ENCODE data around the gene TMEM219.

Gene TMEM219

GRCh38 chr16:30018731-30019158, 56.9 kb downstream of the TMEM219 start:
- no peaks in the 10 kb centered on the region for H3K27me3 ChIP-seq (ENCODE audit: insufficient read depth, low read length, poor library complexity, severe bottlenecking)
- no peaks in the 10 kb centered on the region for H3K36me3 ChIP-seq (ENCODE audit: insufficient read depth, low read length)
- peaks cover 4% of the 10 kb centered on the region for H3K4me1 ChIP-seq (ENCODE audit: insufficient read depth, low read length, poor library complexity, severe bottlenecking)
- no peaks in the 10 kb centered on the region for H3K9me3 ChIP-seq (ENCODE audit: insufficient read depth, low read depth, low read length)
- no peak overlapping the region for H3K9ac ChIP-seq (ENCODE audit: low read depth, low read length, poor library complexity, severe bottlenecking)
- no peaks in the 10 kb centered on the region for H4K20me1 ChIP-seq (ENCODE audit: insufficient read depth, low read length, poor library complexity, severe bottlenecking)
- no peaks in the 10 kb centered on the region for H3F3A ChIP-seq (ENCODE audit: low read depth)
- no peak overlapping the region for H2AFZ ChIP-seq (ENCODE audit: low read length)
- no peaks in the 10 kb centered on the region for H3K9me2 ChIP-seq (replicated peaks; ENCODE audit: low read depth, low read length)
- H3K4me3 ChIP-seq (ENCODE audit: low read length, poor library complexity, severe bottlenecking): no peak overlapping the region
- H3K79me2 ChIP-seq (ENCODE audit: insufficient read depth, low read length): no peaks in the 10 kb centered on the region
- TF ChIP-seq, protein P1, sequence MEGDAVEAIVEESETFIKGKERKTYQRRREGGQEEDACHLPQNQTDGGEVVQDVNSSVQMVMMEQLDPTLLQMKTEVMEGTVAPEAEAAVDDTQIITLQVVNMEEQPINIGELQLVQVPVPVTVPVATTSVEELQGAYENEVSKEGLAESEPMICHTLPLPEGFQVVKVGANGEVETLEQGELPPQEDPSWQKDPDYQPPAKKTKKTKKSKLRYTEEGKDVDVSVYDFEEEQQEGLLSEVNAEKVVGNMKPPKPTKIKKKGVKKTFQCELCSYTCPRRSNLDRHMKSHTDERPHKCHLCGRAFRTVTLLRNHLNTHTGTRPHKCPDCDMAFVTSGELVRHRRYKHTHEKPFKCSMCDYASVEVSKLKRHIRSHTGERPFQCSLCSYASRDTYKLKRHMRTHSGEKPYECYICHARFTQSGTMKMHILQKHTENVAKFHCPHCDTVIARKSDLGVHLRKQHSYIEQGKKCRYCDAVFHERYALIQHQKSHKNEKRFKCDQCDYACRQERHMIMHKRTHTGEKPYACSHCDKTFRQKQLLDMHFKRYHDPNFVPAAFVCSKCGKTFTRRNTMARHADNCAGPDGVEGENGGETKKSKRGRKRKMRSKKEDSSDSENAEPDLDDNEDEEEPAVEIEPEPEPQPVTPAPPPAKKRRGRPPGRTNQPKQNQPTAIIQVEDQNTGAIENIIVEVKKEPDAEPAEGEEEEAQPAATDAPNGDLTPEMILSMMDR (conservative IDR thresholded peaks at IDR 0.05; ENCODE audit: low read length): no peak
- TF ChIP-seq EZH2phosphoT487 (IDR thresholded peaks at IDR 0.05; ENCODE audit: borderline replicate concordance): no peak
- no peak overlapping the region for H3K4me2 ChIP-seq (ENCODE audit: low read depth, low read length, poor library complexity, severe bottlenecking)

All from Loucy (cell line).